GM21737 (cell line): ENCODE results near the gene PRRG1.
"Not testable (repeated sequence)": the region's sequence is repeated elsewhere in the genome, so short reads cannot be mapped to it uniquely, and the experiment has no call there.

Experiments
- ATAC-seq: cut with Tn5 transposase; IDR thresholded peaks from one replicate; pipeline ENCODE4 v1.9.1; 2021; ENCODE audit warnings: mild to moderate bottlenecking, moderate library complexity; ENCODE audit not compliant: unreplicated experiment

Gene PRRG1

GRCh38 chrX:37462346-37462745 lies 113.2 kb downstream of the PRRG1 start:
- ATAC-seq = no peak

GRCh38 chrX:37468124-37468739 lies 119.1 kb downstream of the PRRG1 start:
- no peak for ATAC-seq

- ATAC-seq = no peak
Observed at GRCh38 chrX:37470711-37471110, 121.5 kb downstream of the PRRG1 start.

- ATAC-seq = no peak
Observed at GRCh38 chrX:37472836-37473235, 123.7 kb downstream of the PRRG1 start.

- no peak for ATAC-seq
Observed at GRCh38 chrX:37474478-37474877, 125.3 kb downstream of the PRRG1 start.

- no peak for ATAC-seq
Observed at GRCh38 chrX:37476571-37477170, 127.5 kb downstream of the PRRG1 start.

- ATAC-seq = not testable (repeated sequence)
Observed at GRCh38 chrX:37484335-37484734, 135.2 kb downstream of the PRRG1 start.

- ATAC-seq = no peak
Observed at GRCh38 chrX:37485429-37485828, 136.3 kb downstream of the PRRG1 start.

GRCh38 chrX:37487271-37487670 lies 138.1 kb downstream of the PRRG1 start:
- no peak for ATAC-seq

GRCh38 chrX:37488323-37488722 lies 139.2 kb downstream of the PRRG1 start:
- ATAC-seq = no peak

- ATAC-seq = no peak
Observed at GRCh38 chrX:37491686-37492085, 142.5 kb downstream of the PRRG1 start.

- not testable (repeated sequence) for ATAC-seq
Observed at GRCh38 chrX:37495760-37496159, 146.6 kb downstream of the PRRG1 start.

GRCh38 chrX:37497126-37497525 lies 148.0 kb downstream of the PRRG1 start:
- ATAC-seq = not testable (repeated sequence)

- not testable (repeated sequence) for ATAC-seq
Observed at GRCh38 chrX:37498323-37498722, 149.2 kb downstream of the PRRG1 start.

- ATAC-seq = not testable (repeated sequence)
Observed at GRCh38 chrX:37499649-37500048, 150.5 kb downstream of the PRRG1 start.

- ATAC-seq = no peak
Observed at GRCh38 chrX:37504991-37505390, 155.8 kb downstream of the PRRG1 start.
